NCI-H146 (cell line): ENCODE results near the gene RNF152.

Source experiments
- DNase-seq: peaks from one replicate; lab custom pipeline; 2025; lab: John Stamatoyannopoulos, UW

RNF152 gene

DNA sequence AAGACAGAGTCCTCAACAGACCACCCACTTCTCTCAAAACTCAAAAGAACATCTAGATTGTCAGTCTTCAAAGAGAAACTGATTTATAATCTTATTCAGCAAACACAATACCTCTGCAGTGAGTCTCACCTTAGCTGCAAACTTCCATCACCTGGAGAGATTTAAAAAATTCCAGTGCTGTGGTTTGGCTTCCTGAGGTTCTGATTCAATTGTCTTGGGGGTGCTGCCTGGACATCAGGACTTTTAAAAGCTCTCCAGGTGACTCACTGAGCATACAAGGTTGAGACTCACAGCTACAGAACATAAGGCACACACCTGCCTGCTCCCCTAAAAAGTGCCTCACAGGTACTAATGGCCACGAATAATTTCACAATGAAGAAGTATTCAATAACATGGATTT, 40.3 kb downstream of the RNF152 start:
- no peak for DNase-seq

DNA sequence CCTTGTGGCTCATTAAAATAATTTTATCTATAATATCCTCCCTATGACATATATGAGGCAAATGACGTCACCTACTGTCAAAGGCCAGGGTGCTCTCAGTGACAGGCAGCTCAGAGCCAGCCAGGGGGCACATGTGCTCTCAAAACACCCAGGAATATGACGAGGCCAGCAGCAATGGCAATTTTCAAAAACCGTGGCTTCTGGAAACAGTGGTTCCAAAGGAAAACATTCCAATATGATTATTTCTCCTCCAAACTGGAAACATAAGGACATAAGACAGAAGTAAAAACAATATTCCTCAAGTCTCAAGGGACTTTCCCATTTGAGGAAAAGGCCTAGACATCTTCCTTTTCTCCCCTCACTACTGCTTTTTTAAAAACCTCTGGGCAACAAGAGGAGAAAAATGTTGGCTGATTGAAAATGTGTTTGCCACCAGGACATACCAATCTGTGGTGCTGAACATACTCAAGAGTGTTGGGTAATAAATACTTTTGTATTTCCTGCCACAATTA, 40.8 kb downstream of the RNF152 start:
- DNase-seq = no peak

GRCh38 chr18:61851279-61851678, 41.5 kb downstream of the RNF152 start:
- no peak for DNase-seq

DNA sequence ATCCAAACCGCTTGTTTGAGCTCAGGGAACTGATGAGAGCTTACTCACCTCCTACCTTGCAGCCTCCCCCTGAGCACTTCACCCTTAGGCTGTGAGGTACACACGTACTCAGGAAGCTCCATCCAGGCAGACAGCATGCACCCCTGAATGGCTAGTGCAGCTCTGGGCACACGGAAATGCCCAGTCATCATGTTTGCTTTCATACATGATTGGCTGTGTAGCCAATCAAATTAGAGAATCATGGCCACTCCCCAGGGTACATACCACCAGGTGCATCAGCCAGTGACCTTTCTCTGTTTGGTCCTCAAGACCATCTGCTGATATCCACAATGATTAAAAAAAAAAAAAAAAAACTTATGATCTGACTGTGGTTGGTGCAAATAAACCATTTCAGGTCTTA, 42.1 kb downstream of the RNF152 start:
- DNase-seq = peak; percentile 81

GRCh38 chr18:61847164-61847791, 45.5 kb downstream of the RNF152 start:
- DNase-seq = no peak

DNA sequence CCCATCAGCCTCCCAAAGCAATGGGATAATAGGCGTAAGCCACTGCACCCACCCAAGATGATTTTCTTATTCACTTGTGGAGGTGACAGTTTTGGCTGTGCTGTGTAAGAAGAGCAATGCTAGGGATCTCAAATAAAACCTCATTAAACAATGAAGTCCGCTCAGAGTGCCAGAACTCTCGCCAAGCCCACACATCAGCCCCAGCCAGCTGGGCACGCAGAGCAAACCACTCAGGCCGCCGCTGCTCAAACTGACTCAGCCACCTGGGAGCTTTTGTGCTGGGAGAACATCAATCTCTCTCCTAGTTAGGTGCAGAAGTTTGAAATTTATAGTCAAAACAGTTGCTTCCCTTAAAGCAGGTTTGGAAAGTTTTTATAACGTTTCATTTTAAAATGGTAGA, 47.6 kb downstream of the RNF152 start:
- DNase-seq = no peak

DNA sequence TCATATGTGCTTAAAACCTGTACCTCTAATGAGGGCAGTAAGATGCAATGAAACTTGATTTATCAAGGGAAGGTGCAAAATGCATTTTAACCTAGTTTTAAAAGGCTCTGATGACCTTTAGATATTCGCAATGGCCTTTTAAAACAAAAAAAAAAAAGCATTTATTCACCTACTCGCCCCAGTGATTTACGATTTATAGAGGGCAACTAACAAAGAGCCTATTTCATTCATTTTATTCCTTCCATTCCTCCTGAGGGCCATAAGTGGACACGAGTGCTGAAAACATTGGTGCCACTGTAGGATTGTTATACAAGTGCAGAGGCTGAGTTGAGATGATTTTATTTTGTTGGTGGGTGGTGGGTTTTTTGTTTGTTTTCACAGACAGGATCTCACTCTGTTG, 48.1 kb downstream of the RNF152 start:
- DNase-seq = no peak

DNA sequence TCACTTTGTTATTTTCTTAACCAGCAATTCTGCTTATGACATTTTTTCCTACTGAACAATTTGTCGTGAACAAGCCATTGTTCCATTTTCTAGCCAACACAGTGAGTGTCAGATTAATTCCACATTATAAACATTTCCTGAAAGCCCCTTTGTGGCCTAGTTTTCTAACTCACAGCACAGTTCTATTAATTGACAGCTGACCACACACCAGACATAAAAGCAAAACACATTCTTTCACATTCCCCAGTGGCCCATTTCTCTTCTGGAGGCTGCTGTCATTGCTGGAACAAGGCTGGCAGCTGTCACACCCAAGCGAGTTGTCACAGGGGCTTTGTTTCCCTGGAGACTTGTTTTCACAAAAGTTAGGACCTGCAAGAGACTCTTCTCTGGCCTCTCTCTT, 50.7 kb downstream of the RNF152 start:
- DNase-seq = no peak

GRCh38 chr18:61841706-61842105, 51.1 kb downstream of the RNF152 start:
- DNase-seq = no peak

DNA sequence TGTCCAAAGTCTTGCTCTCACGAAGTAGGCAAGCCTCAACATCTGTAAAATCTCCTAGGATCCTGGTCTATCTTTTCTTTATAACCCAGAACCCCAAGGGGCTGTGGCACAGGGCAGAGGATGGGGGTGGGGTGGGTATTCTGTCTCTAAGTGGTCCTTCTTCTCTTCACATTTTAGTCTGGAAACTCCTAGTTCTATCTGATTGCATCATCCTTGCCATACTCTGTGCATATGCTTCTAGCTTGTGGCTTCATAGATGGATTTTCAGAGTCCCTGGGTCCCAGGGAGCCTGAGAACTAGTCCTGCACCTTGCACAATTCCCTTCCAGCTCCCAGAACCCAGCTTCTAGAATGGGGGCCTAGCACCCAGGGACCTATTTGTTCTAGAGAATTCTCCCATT, 52.5 kb downstream of the RNF152 start:
- no peak for DNase-seq

DNA sequence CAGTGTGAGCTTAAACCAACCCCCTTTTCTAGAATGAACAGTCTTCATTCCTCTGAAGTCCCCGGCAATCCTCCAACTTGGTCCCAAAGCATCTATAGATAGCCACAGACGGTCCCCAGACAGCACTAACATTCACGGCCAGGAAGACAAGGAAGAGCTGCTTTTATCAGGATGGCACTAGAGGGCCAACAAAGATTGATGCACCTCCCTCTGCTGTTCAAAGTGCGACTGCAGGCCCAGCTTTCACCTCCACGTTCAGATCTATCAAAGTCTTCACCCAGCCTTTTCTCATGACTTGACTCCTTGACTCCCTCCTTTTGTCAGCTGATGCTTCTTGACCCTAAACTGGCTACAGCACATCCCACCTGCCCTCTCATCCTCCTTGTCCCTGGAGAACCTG, 54.3 kb downstream of the RNF152 start:
- no peak for DNase-seq

- no peak for DNase-seq
Observed at GRCh38 chr18:61833978-61834377, 58.8 kb downstream of the RNF152 start.

DNA sequence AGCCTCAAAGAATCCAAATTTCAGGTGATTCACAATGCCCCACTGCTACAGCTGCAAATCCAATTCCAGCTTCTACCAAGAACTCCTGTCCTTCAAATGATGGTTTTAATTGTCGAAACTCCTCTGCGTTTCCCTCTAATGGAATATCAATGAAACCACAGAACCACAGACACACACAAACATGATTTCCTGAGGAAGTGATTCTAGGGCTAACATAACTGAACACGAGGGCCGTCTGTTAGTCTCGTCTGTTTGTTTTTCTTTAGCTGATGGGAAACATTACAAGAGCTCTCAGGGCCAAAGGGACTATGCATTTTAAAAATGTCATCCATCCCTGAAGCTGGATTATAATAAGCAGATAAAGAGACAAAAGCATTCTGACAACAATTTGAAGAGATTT, 59.4 kb downstream of the RNF152 start:
- DNase-seq = no peak

GRCh38 chr18:61832858-61833257, 59.9 kb downstream of the RNF152 start:
- no peak for DNase-seq

DNA sequence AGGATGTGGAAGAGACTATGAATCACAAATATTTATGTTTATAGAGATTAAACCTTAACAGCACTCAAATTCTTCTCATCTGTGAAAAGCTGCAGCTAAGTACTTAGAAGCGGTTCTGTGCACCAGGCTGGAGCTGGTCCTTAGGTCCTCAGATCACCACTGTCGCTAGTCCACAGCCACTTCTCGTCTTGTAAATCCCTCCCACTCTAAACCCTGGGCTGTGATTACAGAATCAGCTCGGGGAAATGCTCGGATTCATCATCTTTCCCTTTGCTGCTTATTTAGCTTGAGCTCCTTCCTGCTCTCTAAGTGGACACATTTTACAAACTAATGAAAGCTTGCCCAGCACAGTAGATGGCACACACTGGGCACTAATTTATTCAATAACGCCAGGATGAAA, 61.7 kb downstream of the RNF152 start:
- no peak for DNase-seq

GRCh38 chr18:61829108-61829507, 63.7 kb downstream of the RNF152 start:
- DNase-seq = no peak

DNA sequence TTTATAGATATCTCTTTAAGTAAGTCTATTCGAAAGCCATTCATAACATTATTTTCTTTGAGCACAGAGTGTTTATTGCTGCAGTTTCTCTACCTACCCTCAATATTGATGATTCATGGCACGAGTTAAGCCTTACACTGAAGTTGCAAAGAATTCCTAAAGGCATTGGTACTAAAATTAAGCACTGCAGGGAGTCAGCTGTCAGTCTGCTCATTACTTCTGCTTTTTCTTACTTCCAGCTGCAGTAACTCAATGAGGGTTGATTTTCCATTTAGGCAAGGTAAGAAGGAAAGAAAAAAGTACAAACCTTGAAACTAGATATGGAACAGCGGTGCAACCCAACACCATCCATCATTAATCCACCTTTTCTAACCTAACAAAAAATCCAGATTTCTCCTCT, 65.2 kb downstream of the RNF152 start:
- DNase-seq = no peak

- no peak for DNase-seq
Observed at GRCh38 chr18:61825386-61825785, 67.4 kb downstream of the RNF152 start.

DNA sequence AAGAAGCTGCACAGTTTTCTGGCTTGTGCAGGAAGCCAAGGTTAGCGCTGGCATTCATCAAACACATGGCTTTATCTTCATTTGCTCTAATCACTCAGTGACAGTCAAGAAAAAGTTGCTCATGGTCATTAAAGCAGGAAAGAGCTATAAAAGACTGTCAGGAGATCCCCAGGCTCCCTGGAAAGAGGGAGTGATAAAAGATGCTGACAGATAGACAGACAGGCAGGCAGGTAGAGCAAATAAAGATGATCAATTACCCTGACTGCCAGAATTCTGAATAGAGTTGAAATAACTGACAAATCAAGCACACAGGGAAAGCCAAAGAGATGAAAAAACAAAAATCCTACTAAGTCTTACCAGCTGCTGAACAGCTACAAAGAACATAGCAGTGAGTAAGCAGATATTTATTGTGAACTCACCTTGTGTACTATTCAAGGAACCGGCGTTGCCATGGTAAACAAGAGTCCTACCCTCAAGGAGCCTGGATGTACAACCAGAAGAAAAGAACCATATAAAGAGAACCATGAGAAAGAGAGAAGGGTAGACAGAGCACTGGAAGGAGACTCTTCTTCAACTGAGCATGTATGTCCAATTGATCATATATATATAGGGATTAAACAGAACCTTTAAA, 68.0 kb downstream of the RNF152 start:
- no peak for DNase-seq

DNA sequence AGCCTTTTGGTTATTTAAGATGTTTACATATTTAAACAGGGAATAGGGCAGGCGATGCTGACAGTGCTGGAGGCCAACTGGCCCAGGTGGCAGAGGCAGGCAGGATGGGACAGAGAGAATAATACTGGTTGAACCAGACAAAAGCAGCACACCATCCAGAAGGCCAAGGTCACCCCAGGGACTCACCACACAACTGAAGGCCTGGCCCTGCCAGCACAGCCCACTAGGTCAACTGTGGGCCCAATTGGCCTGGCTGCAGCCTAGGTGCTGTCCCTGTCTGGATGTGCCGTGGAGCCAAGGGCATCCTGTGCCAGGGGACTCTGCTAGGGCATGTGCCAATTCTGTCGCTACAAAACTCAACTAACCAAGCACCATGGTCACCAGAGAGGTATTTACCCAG, 69.2 kb downstream of the RNF152 start:
- no peak for DNase-seq

GRCh38 chr18:61822879-61823278, 69.9 kb downstream of the RNF152 start:
- no peak for DNase-seq

GRCh38 chr18:61821748-61822147, 71.1 kb downstream of the RNF152 start:
- no peak for DNase-seq

- DNase-seq = no peak
Observed at GRCh38 chr18:61820882-61821281, 71.9 kb downstream of the RNF152 start.

GRCh38 chr18:61817086-61817485, 75.7 kb downstream of the RNF152 start:
- DNase-seq = no peak
